ENCODE results near the gene NAP1L4. TPM values are rescaled to one million over a fixed set of nuclear protein-coding genes. Genes with fewer than 3 reads are reported as not detected.

The NAP1L4 gene
- total and polyA plus RNA-seq, 2 donors (not counting 1 experiment from before 2014, with no cell fraction given): 62.1 to 133 TPM

DNA sequence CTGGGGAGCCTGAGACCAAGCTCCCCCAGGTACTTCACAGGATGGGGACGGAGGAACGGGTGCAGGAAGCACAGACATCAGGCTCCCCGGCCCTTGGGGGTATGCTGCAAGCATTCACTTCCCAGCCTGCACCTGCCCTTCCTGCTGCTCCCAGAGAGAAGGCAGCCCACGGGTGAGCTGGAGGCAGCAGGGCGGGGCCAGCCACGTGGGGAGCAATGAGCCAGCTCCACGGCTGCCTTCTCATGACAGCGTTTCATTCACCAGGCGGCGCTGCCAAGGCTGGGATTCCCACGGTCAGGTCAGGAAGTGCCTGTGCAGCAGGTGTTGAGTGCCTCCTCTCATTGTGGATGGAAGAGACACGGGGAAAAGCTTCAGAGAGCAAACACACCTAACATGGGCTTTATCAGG is 48.4 kb downstream of the NAP1L4 start:
- intact Hi-C loops (cut with micrococcal nuclease): no loop called here
- no peak overlapping the region for H3K4me3 ChIP-seq (ENCODE audit: control extremely low read depth in 1 of 5, extremely low read depth in 1 of 5, insufficient read depth in 1 of 5, low read depth in 2 of 5, low read length in 4 of 5)
- Mint-ChIP-seq H3K27ac (no peak overlapping the region), H3K27me3 (no peaks in the 10 kb centered on the region), H3K9me3 (ENCODE audit: insufficient read depth) (peaks cover under 1% of the 10 kb centered on the region), H3K4me3 (no peak overlapping the region), H3K4me1 (peaks cover 13% of the 10 kb centered on the region)
- H3K4me2 ChIP-seq (replicated peaks; ENCODE audit: low read depth, low read length, poor library complexity, severe bottlenecking): no peak overlapping the region
- H3K9me3 ChIP-seq (ENCODE audit: control extremely low read depth in 1 of 3, control insufficient read depth in 2 of 3, insufficient read depth in 1 of 3, low read length in 2 of 3): peaks cover 0 to 14% (median 6%) of the 10 kb centered on the region in 3 donors
- ChIA-PET CTCF (interaction anchor here (1.8 kb wide), 1 partner anchor 149 kb away, joined by 3 read pairs; no protein-coding TSS in a partner anchor), POLR2A (no interaction called here)
- H3K27ac ChIP-seq (ENCODE audit: low read length in 2 of 2): no peak overlapping the region
- peaks cover 6 to 7% of the 10 kb centered on the region in 2 donors for H3K4me1 ChIP-seq (ENCODE audit: control insufficient read depth in 2 of 2, insufficient read depth in 2 of 2, low read length in 2 of 2)
- DNase-seq: no peak
- 77% methylated on average over 11 of the region's 12 CpGs for WGBS (ENCODE audit: insufficient coverage)
- no peak for ATAC-seq (ENCODE audit: low read depth)
- H2AFZ ChIP-seq (ENCODE audit: insufficient read depth, low read depth, low read length, poor library complexity, severe bottlenecking): no peak overlapping the region
- H3K27me3 ChIP-seq (replicated peaks in 1 of 4; ENCODE audit: control extremely low read depth in 1 of 4, control insufficient read depth in 3 of 4, insufficient read depth in 4 of 4, low read length in 3 of 4): no peaks in the 10 kb centered on the region
- H4K20me1 ChIP-seq (ENCODE audit: control insufficient read depth, insufficient read depth, low read length, poor library complexity, severe bottlenecking): no peaks in the 10 kb centered on the region
- H3K9ac ChIP-seq (ENCODE audit: low read length): no peak overlapping the region
- TF ChIP-seq, protein P1, sequence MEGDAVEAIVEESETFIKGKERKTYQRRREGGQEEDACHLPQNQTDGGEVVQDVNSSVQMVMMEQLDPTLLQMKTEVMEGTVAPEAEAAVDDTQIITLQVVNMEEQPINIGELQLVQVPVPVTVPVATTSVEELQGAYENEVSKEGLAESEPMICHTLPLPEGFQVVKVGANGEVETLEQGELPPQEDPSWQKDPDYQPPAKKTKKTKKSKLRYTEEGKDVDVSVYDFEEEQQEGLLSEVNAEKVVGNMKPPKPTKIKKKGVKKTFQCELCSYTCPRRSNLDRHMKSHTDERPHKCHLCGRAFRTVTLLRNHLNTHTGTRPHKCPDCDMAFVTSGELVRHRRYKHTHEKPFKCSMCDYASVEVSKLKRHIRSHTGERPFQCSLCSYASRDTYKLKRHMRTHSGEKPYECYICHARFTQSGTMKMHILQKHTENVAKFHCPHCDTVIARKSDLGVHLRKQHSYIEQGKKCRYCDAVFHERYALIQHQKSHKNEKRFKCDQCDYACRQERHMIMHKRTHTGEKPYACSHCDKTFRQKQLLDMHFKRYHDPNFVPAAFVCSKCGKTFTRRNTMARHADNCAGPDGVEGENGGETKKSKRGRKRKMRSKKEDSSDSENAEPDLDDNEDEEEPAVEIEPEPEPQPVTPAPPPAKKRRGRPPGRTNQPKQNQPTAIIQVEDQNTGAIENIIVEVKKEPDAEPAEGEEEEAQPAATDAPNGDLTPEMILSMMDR (IDR thresholded peaks at IDR 0.05): no peak
- no peak for TF ChIP-seq EZH2 (IDR thresholded peaks at IDR 0.05; ENCODE audit: borderline replicate concordance, insufficient read depth, low read depth, low read length, poor library complexity, severe bottlenecking)
- no peaks in the 10 kb centered on the region for H3K79me2 ChIP-seq (ENCODE audit: control insufficient read depth, insufficient read depth, low read length)
- peaks cover 6 to 20% of the 10 kb centered on the region in 2 experiments for H3K36me3 ChIP-seq (replicated peaks in 1 of 2; ENCODE audit: control extremely low read depth in 1 of 2, control insufficient read depth in 1 of 2, extremely low read depth in 1 of 2, insufficient read depth in 2 of 2, low read length in 1 of 2)

DNA sequence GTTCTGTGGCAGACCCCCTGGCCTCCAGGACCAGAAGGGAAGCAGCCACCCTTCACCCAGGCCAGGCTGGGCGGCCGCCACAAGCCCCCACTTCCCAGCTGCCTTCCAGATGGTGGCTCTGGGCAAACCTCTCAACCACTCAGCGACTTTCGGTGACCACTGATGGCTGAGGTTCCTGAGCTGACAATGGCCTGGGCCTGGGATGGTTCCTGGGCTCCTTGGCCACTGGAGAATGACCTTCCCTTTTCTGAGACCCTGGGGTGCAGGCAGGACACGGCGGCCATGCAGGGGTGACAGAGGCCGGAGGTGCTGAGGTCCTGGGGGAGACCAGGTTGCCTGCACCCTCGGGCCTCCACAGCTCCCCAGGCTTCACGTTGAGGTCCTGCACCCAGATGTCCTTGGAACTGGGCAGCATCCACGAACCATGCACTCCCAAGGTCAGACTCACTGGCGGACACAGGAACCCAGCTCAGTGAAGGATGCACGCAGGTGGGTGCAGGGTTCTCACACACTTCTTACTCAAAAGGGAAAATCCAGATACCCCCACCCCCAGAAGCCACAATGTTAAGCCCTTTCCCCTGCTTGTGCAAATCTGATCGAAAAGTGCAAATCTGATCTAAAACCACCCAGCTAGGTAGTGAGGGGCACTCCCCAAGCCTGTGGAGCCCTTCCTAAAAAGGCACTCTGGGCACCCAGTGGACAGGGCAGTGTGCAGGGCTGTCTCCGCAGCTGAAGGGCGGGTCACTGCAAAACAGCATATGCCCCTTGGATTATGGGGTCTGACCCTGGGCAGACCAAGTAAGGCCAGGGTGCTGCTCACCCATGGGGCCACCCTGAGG is 49.0 kb downstream of the NAP1L4 start:
- H3K27ac ChIP-seq (ENCODE audit: low read length in 2 of 2): no peak overlapping the region
- H3K27ac Mint-ChIP-seq: no peak overlapping the region
- ChIA-PET POLR2A (no interaction called here), CTCF (interaction anchor here (1.8 kb wide), 1 partner anchor 149 kb away, joined by 3 read pairs; no protein-coding TSS in a partner anchor)
- no peaks in the 10 kb centered on the region for H4K20me1 ChIP-seq (ENCODE audit: control insufficient read depth, insufficient read depth, low read length, poor library complexity, severe bottlenecking)
- H3K9me3 Mint-ChIP-seq (ENCODE audit: insufficient read depth): peaks cover 4% of the 10 kb centered on the region
- H3K4me1 ChIP-seq (ENCODE audit: control insufficient read depth in 2 of 2, insufficient read depth in 2 of 2, low read length in 2 of 2): peaks cover 6 to 7% of the 10 kb centered on the region in 2 donors
- H2AFZ ChIP-seq (ENCODE audit: insufficient read depth, low read depth, low read length, poor library complexity, severe bottlenecking): no peak overlapping the region
- DNase-seq (no peak), ATAC-seq (ENCODE audit: low read depth) (no peak)
- H3K9ac ChIP-seq (ENCODE audit: low read length): no peak overlapping the region
- H3K4me2 ChIP-seq (replicated peaks; ENCODE audit: low read depth, low read length, poor library complexity, severe bottlenecking): no peak overlapping the region
- intact Hi-C loops (cut with micrococcal nuclease): no loop called here
- no peak overlapping the region for H3K4me3 ChIP-seq (ENCODE audit: control extremely low read depth in 1 of 5, extremely low read depth in 1 of 5, insufficient read depth in 1 of 5, low read depth in 2 of 5, low read length in 4 of 5)
- H3K4me1 Mint-ChIP-seq: peaks cover 13% of the 10 kb centered on the region
- TF ChIP-seq, protein P1 (IDR thresholded peaks at IDR 0.05): no peak
- no peak for TF ChIP-seq EZH2 (IDR thresholded peaks at IDR 0.05; ENCODE audit: borderline replicate concordance, insufficient read depth, low read depth, low read length, poor library complexity, severe bottlenecking)
- 85% methylated on average over 15 of the region's 15 CpGs for WGBS (ENCODE audit: insufficient coverage)
- H3K9me3 ChIP-seq (ENCODE audit: control extremely low read depth in 1 of 3, control insufficient read depth in 2 of 3, insufficient read depth in 1 of 3, low read length in 2 of 3): peaks cover 0 to 15% (median 6%) of the 10 kb centered on the region in 3 donors
- H3K27me3 Mint-ChIP-seq: no peaks in the 10 kb centered on the region
- no peaks in the 10 kb centered on the region for H3K27me3 ChIP-seq (replicated peaks in 1 of 4; ENCODE audit: control extremely low read depth in 1 of 4, control insufficient read depth in 3 of 4, insufficient read depth in 4 of 4, low read length in 3 of 4)
- no peak overlapping the region for H3K4me3 Mint-ChIP-seq
- H3K79me2 ChIP-seq (ENCODE audit: control insufficient read depth, insufficient read depth, low read length): no peaks in the 10 kb centered on the region
- H3K36me3 ChIP-seq (replicated peaks in 1 of 2; ENCODE audit: control extremely low read depth in 1 of 2, control insufficient read depth in 1 of 2, extremely low read depth in 1 of 2, insufficient read depth in 2 of 2, low read length in 1 of 2): peaks cover 6 to 14% of the 10 kb centered on the region in 2 experiments

All from B cell (primary cell).